SK-N-SH (cell line): ENCODE results near the gene TKT. TPM values are rescaled to one million over a fixed set of nuclear protein-coding genes. Genes with fewer than 3 reads are reported as not detected.

Source experiments
- CTCF ChIA-PET: fragments of 300-600, 350-600 bp; formaldehyde crosslinking; extraction: SDS; loops from one replicate; lab custom pipeline; 2021; lab: Yijun Ruan, JAX
- POLR2A ChIA-PET: fragments of 350-600 bp; sonication (Branson Sonifier 250); formaldehyde crosslinking; extraction: SDS; loops from one replicate; lab custom pipeline; 2020; ENCODE audit warnings: antibody characterized with exemption, inconsistent platforms; lab: Yijun Ruan, JAX
- DNase-seq: peaks from one replicate; pipeline ENCODE4 v3.0.0; 2012
- H2AFZ ChIP-seq: fragments of 200-600 bp; sonication (generic); 2 replicates; pipeline ENCODE4 v1.8.1; 2016; ENCODE audit warnings: antibody characterized with exemption, mild to moderate bottlenecking, low read depth
- H3F3A ChIP-seq: fragments of 200-600 bp; sonication (generic); replicated peaks from 2 replicates; pipeline ENCODE3; 2016; ENCODE audit warnings: antibody characterized with exemption, mild to moderate bottlenecking; ENCODE audit not compliant: insufficient read depth
- H3K27ac ChIP-seq, 2 experiments: fragments of 200-500 bp in 1 of 2; fragments of 200-600 bp in 1 of 2; sonication (Bioruptor generic) in 1 of 2; sonication (generic), shearing (Covaris generic) in 1 of 2; 2 replicates each; pipeline versions ENCODE4 v1.5.1 to v1.6.1; 2014 to 2016; ENCODE audit warnings: low read depth in 2 of 2, inconsistent platforms in 1 of 2, low read length in 1 of 2, mild to moderate bottlenecking in 1 of 2, mixed read lengths in 1 of 2
- H3K27me3 ChIP-seq: fragments of 200-600 bp; sonication (generic), shearing (Covaris generic); 2 replicates; pipeline ENCODE4 v1.6.1; 2016; ENCODE audit warnings: mixed run types; ENCODE audit not compliant: insufficient read depth
- H3K36me3 ChIP-seq, 2 experiments: fragments of 200-500 bp in 1 of 2; fragments of 200-600 bp in 1 of 2; sonication (Bioruptor generic) in 1 of 2; sonication (generic) in 1 of 2; replicated peaks in 1 of 2; 2 replicates each; pipeline versions ENCODE3 to v1.5.1; 2014 to 2016; ENCODE audit warnings: low read length in 1 of 2, mild to moderate bottlenecking in 1 of 2; ENCODE audit not compliant: insufficient read depth in 2 of 2, control insufficient read depth in 1 of 2
- H3K4me1 ChIP-seq, 2 experiments: fragments of 200-500 bp in 1 of 2; fragments of 200-600 bp in 1 of 2; sonication (Bioruptor generic) in 1 of 2; sonication (generic), shearing (Covaris generic) in 1 of 2; 2 replicates each; pipeline versions ENCODE4 v1.5.1 to v1.6.1; 2014 to 2016; ENCODE audit warnings: low read depth in 1 of 2, low read length in 1 of 2, mixed run types in 1 of 2; ENCODE audit not compliant: insufficient read depth in 2 of 2, control insufficient read depth in 1 of 2
- H3K4me2 ChIP-seq: fragments of 200-600 bp; sonication (generic), shearing (Covaris generic); 2 replicates; pipeline ENCODE4 v1.6.1; 2017; ENCODE audit warnings: mixed run types
- H3K4me3 ChIP-seq, 2 experiments: fragments of 200-500 bp in 1 of 2; fragments of 200-600 bp in 1 of 2; sonication (Bioruptor generic) in 1 of 2; sonication (generic), shearing (Covaris generic) in 1 of 2; 2 replicates each; pipeline versions ENCODE4 v1.5.1 to v1.8.1; 2014 to 2016; ENCODE audit warnings: low read depth in 2 of 2, inconsistent platforms in 1 of 2, low read length in 1 of 2, mild to moderate bottlenecking in 1 of 2, mixed read lengths in 1 of 2, moderate library complexity in 1 of 2
- H3K79me2 ChIP-seq: fragments of 200-600 bp; sonication (generic); 2 replicates; pipeline ENCODE4 v1.8.1; 2017; ENCODE audit warnings: mild to moderate bottlenecking; ENCODE audit not compliant: insufficient read depth
- H3K9ac ChIP-seq: fragments of 200-600 bp; sonication (generic); 2 replicates; pipeline ENCODE4 v1.6.1; 2017; ENCODE audit warnings: mixed run types
- H3K9me2 ChIP-seq: fragments of 200-600 bp; sonication (generic); 2 replicates; pipeline ENCODE4 v1.6.1; 2017; ENCODE audit warnings: mixed run types
- H3K9me3 ChIP-seq: fragments of 200-600 bp; sonication (generic); 2 replicates; pipeline ENCODE4 v1.6.1; 2017; ENCODE audit warnings: mixed run types, mild to moderate bottlenecking, moderate library complexity
- H4K20me1 ChIP-seq: fragments of 200-600 bp; sonication (generic); 2 replicates; pipeline ENCODE4 v1.6.1; 2017; ENCODE audit warnings: mild to moderate bottlenecking, mixed run types; ENCODE audit not compliant: insufficient read depth
- CHD2 ChIP-seq: fragments of 150-350 bp; IDR thresholded peaks from 2 replicates; pipeline ENCODE4 v1.6.1; 2018; ENCODE audit warnings: low read length; ENCODE audit not compliant: partially characterized antibody
- CTCF ChIP-seq: fragments of 200-600 bp; sonication (generic); IDR thresholded peaks from 2 replicates; pipeline ENCODE4 v1.6.1; 2017; ENCODE audit warnings: antibody characterized with exemption, mild to moderate bottlenecking, moderate library complexity
- GATA2 ChIP-seq: sonication (generic); formaldehyde crosslinking; IDR thresholded peaks from 2 replicates; pipeline ENCODE4 v1.5.0; 2020; ENCODE audit warnings: mild to moderate bottlenecking, missing genetic modification reagents
- NFIC ChIP-seq: IDR thresholded peaks from 2 replicates; pipeline ENCODE4 v1.4.0; 2012; ENCODE audit warnings: borderline replicate concordance
- RAD21 ChIP-seq: IDR thresholded peaks from 2 replicates; pipeline ENCODE4 v1.6.1; 2012; ENCODE audit warnings: mild to moderate bottlenecking, low read length
- RCOR1 ChIP-seq: fragments of 150-350 bp; IDR thresholded peaks from 2 replicates; pipeline ENCODE4 v1.6.1; 2017; ENCODE audit warnings: antibody characterized with exemption, low read length
- REST ChIP-seq: IDR thresholded peaks from 2 replicates; pipeline ENCODE4 v1.6.1; 2012; ENCODE audit warnings: mild to moderate bottlenecking, low read depth, low read length, moderate library complexity
- SMC3 ChIP-seq: IDR thresholded peaks from 2 replicates; pipeline ENCODE4 v1.6.1; 2012; ENCODE audit warnings: low read depth, low read length, improper control_type of control experiment
- TAF1 ChIP-seq: IDR thresholded peaks from 2 replicates; pipeline ENCODE4 v1.6.1; 2012; ENCODE audit warnings: low read depth, mild to moderate bottlenecking, low read length, moderate library complexity, borderline replicate concordance
- USF1 ChIP-seq: IDR thresholded peaks from 2 replicates; pipeline ENCODE4 v1.4.0; 2012; ENCODE audit warnings: low read depth, borderline replicate concordance
- WGBS: methylation state at CpG from one replicate; pipeline ENCODE4 v1.1.6; 2017; ENCODE audit warnings: low lambda C conversion rate; 5-methylcytosine and 5-hydroxymethylcytosine counted together
- polyA plus RNA-seq, 3 experiments: library from polyadenylated mRNA; depleted of rRNA; stranded (reverse); fragments of >200 nt; gene quantifications; 2 replicates each; pipeline ENCODE4 v1.2.3, GENCODE V29; 2012

TKT gene
- polyA plus RNA-seq, 1 of the 3 experiments (the other 2 are of a cell fraction), result 144 TPM

- CTCF ChIA-PET, result interaction anchor here (0.7 to 7.4 kb wide), 3 partner anchors 64 to 348 kb away, joined by 3 to 206 read pairs (median 115); no protein-coding TSS in a partner anchor
- Histone ChIP-seq H3F3A (no peaks in the 10 kb centered on the region), H3K27me3 (no peaks in the 10 kb centered on the region), H3K4me1 (peaks cover 0 to 9% of the 10 kb centered on the region in 2 experiments; a peak in 1 of 4 replicates), H3K4me2 (no peak overlapping the region), H3K9ac (no peak overlapping the region), H2AFZ (no peak overlapping the region), H4K20me1 (no peaks in the 10 kb centered on the region), H3K9me3 (no peaks in the 10 kb centered on the region), H3K79me2 (no peaks in the 10 kb centered on the region), H3K36me3 (no peaks in the 10 kb centered on the region), H3K4me3 (no peak overlapping the region), H3K27ac (no peak overlapping the region), H3K9me2 (no peaks in the 10 kb centered on the region)
- TF ChIP-seq CTCF (peak; percentile 16; the same call in 1 of the 2 replicates), SMC3 (0 out of 2 replicates have a peak, but pooled peaks have one; percentile 3), GATA2 (no peak), RAD21 (0 out of 2 replicates have a peak, but pooled peaks have one; percentile 7)
- 84% methylated on average over 10 of the region's 10 CpGs for WGBS
- peak; percentile 17 for DNase-seq
- POLR2A ChIA-PET, result no interaction called here
Observed at GRCh38 chr3:53198256-53198977, 57.4 kb downstream of the TKT start.

- peak; percentile 20 for DNase-seq
- Histone ChIP-seq H2AFZ (no peak overlapping the region), H3K9ac (no peak overlapping the region), H3K4me3 (no peak overlapping the region), H3K4me1 (peaks cover 0 to 9% of the 10 kb centered on the region in 2 experiments; a peak in 1 of 4 replicates), H3K27me3 (no peaks in the 10 kb centered on the region), H3K9me3 (no peaks in the 10 kb centered on the region), H3K79me2 (no peaks in the 10 kb centered on the region), H3K36me3 (no peaks in the 10 kb centered on the region), H4K20me1 (no peaks in the 10 kb centered on the region), H3K27ac (no peak overlapping the region), H3K4me2 (no peak overlapping the region), H3K9me2 (no peaks in the 10 kb centered on the region), H3F3A (no peaks in the 10 kb centered on the region)
- CTCF ChIA-PET, result interaction anchor here (0.7 to 7.4 kb wide), 40 partner anchors 8 to 354 kb away, joined by 3 to 206 read pairs (median 5); partner anchors contain the start of genes RFT1 and TKT
- 73% methylated on average over 17 of the region's 17 CpGs for WGBS
- TF ChIP-seq USF1 (peak; percentile 51; the same call in 1 of the 2 replicates), CHD2 (peak; percentile 80), REST (no peak), TAF1 (0 out of 2 replicates have a peak, but pooled peaks have one; percentile 12), NFIC (no peak), RCOR1 (no peak)
- POLR2A ChIA-PET, result interaction anchor here (1.1 kb wide), 1 partner anchor 65 kb away, joined by 3 read pairs; no protein-coding TSS in a partner anchor
Observed at GRCh38 chr3:53196575-53197407, 59.0 kb downstream of the TKT start.
